Ishikawa (cell line): ENCODE data around the gene ADAM30.

Source experiments
- CEBPB ChIP-seq: IDR thresholded peaks from 2 replicates; pipeline ENCODE4 v1.6.1; 2012
- CREB1 ChIP-seq: IDR thresholded peaks from 2 replicates; pipeline ENCODE4 v1.6.1; 2012; ENCODE audit warnings: low read depth
- EGR1 ChIP-seq: IDR thresholded peaks from 2 replicates; pipeline ENCODE4 v1.6.1; 2012
- EP300 ChIP-seq: IDR thresholded peaks from 2 replicates; pipeline ENCODE4 v1.6.1; 2012; ENCODE audit warnings: borderline replicate concordance
- FOXM1 ChIP-seq: IDR thresholded peaks from 2 replicates; pipeline ENCODE4 v1.6.1; 2012; ENCODE audit warnings: low read depth, borderline replicate concordance
- MAX ChIP-seq: IDR thresholded peaks from 2 replicates; pipeline ENCODE4 v1.6.1; 2012
- NFIC ChIP-seq: IDR thresholded peaks from 2 replicates; pipeline ENCODE4 v1.6.1; 2012
- RAD21 ChIP-seq: IDR thresholded peaks from 2 replicates; pipeline ENCODE4 v1.6.1; 2012; ENCODE audit warnings: low read depth
- REST ChIP-seq: IDR thresholded peaks from 2 replicates; pipeline ENCODE4 v1.6.1; 2012; ENCODE audit warnings: low read depth, mild to moderate bottlenecking
- TAF1 ChIP-seq: IDR thresholded peaks from 2 replicates; pipeline ENCODE4 v1.6.1; 2012; ENCODE audit warnings: low read depth, mild to moderate bottlenecking
- TCF12 ChIP-seq: IDR thresholded peaks from 2 replicates; pipeline ENCODE4 v1.6.1; 2012; ENCODE audit warnings: low read depth
- TEAD4 ChIP-seq: IDR thresholded peaks from 2 replicates; pipeline ENCODE4 v1.6.1; 2012
- YY1 ChIP-seq: IDR thresholded peaks from 2 replicates; pipeline ENCODE4 v1.6.1; 2012; ENCODE audit warnings: low read depth
- ZBTB7A ChIP-seq: IDR thresholded peaks from 2 replicates; pipeline ENCODE4 v1.6.1; 2012; ENCODE audit warnings: low read depth
- TF ChIP-seq, protein P1 (sequence below): IDR thresholded peaks from 2 replicates; pipeline ENCODE4 v1.6.1; 2012

Gene ADAM30

GRCh38 chr1:119924948-119925898, 28.9 kb upstream of the ADAM30 start:
- TF ChIP-seq CREB1 (no peak), RAD21 (no peak), TCF12 (no peak), EP300 (no peak), FOXM1 (no peak), NFIC (no peak), ZBTB7A (no peak), TAF1 (no peak), REST (no peak), MAX (no peak), YY1 (no peak), CEBPB (no peak), TEAD4 (no peak)
- TF ChIP-seq, protein P1, sequence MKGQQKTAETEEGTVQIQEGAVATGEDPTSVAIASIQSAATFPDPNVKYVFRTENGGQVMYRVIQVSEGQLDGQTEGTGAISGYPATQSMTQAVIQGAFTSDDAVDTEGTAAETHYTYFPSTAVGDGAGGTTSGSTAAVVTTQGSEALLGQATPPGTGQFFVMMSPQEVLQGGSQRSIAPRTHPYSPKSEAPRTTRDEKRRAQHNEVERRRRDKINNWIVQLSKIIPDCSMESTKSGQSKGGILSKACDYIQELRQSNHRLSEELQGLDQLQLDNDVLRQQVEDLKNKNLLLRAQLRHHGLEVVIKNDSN, result no peak

DNA sequence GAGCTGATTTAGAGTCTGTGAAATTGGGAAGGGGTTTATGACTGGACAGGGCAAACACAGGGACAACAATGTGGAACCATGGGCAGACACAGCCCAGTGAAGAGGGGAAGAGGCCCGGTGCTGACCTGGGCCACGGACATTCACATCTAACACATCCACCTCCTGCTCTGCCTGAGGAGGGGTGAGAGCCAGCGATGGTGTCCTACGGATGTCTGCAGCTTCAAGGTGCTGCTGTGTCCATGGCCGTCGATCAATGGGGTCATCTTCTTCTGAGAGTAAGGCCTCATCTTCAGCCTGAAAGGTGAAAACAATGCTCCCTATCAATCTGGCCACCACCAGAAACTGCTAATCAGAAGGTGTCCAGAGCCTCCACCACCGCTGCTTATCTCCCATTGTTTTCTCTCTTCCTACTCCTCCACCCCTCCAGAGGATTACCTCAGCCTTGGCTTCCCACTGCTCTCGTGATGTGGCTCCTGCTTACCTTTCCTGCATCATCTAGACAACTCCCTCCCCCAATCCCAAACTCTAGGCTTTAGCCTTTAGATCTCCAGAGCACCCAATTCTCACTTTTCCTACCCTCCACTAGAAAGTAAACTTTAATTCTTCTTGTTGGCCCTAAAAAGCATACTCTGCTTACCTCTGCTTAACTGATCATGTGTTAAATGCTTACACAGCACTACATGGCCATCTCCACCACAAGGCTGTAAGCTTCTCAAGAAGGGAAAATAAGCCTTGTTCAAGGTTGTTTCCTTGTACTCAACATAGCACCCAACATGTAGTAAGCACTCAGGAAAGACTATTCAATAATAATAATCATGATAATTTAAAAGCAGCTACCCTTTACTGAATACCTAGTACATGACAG, 24.0 kb upstream of the ADAM30 start:
- no peak for TF ChIP-seq TAF1
- no peak for TF ChIP-seq REST
- TF ChIP-seq CREB1, result no peak
- no peak for TF ChIP-seq RAD21
- TF ChIP-seq TEAD4, result no peak
- no peak for TF ChIP-seq YY1
- TF ChIP-seq NFIC, result no peak
- no peak for TF ChIP-seq EP300
- TF ChIP-seq, protein P1, result no peak
- TF ChIP-seq CEBPB, result no peak
- TF ChIP-seq MAX, result no peak
- no peak for TF ChIP-seq TCF12
- no peak for TF ChIP-seq ZBTB7A
- TF ChIP-seq EGR1, result no peak

DNA sequence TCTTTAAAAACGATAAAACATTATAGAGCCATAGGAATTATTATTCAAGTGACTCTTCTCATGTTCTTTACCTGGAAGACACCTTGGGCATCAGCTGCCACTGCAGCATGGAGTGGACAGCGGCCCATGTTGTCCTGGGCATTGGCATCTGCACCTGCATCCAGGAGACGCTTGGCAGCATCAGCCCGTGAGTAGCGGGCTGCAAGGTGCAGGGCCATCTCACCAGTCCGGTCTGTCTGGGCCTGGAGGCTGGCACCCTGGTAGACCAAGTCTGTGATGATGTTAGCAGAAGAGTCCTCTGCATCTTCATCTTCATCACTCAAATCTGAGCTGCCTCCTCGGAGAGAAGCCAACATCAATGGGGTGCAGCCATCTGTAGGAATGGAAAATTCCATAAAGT, 22.9 kb upstream of the ADAM30 start:
- TF ChIP-seq EGR1, result no peak
- no peak for TF ChIP-seq CREB1

DNA sequence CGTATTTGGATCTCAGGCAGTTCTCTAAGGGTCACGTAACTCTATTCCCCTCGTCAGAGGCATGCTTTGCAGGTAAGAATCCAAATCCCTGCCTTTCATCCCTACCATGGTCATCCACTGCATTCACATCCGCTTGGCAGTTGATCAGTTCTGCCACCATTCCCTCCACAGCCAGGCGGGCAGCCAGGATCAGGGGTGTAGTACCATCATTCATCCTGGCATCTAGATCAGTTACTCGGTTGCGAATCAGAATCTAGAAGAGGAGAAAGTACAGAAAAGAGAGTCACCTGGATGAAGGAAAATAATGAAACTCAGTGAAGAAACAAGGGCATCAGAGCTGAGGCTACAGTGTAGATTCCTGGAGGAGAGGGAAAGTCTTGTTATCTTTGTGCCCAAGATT, 22.0 kb upstream of the ADAM30 start:
- no peak for TF ChIP-seq TEAD4
- TF ChIP-seq, protein P1, result no peak
- TF ChIP-seq CEBPB, result no peak
- TF ChIP-seq CREB1, result no peak
- TF ChIP-seq YY1, result no peak
- no peak for TF ChIP-seq EGR1
- TF ChIP-seq FOXM1, result no peak
- no peak for TF ChIP-seq NFIC
- no peak for TF ChIP-seq TCF12
- no peak for TF ChIP-seq REST
